ENCODE data around the gene CCDC183. TPM values are rescaled to one million over a fixed set of nuclear protein-coding genes. Genes with fewer than 3 reads are reported as not detected.

The CCDC183 gene
- total and polyA plus RNA-seq, 2 of the 4 experiments (the other 2 are of a cell fraction) = under 0.01 to 0.29 TPM

- CTCF ChIA-PET = no interaction called here
- intact Hi-C loops (cut with micrococcal nuclease) = no loop called here
- WGBS, 2 experiments (ENCODE audit: extremely low coverage in 2 of 2, insufficient read length in 1 of 2) = 80% methylated on average over 1 of the region's 36 CpGs; no CpG with 5 or more reads in 1 of the 2 experiments
- no peak for TF ChIP-seq CHD1 (IDR thresholded peaks at IDR 0.05; ENCODE audit: low read depth, low read length)
- TF ChIP-seq RCOR1 (IDR thresholded peaks at IDR 0.05; ENCODE audit: insufficient replicate concordance, low read length) = no peak
- TF ChIP-seq POLR2A (IDR thresholded peaks at IDR 0.05; ENCODE audit: low read depth, low read length) = no peak
- TF ChIP-seq RFX5 (IDR thresholded peaks at IDR 0.05; ENCODE audit: low read depth, low read length) = no peak
- no peak for TF ChIP-seq RAD21 (IDR thresholded peaks at IDR 0.05; ENCODE audit: low read length)
- TF ChIP-seq, protein P1, sequence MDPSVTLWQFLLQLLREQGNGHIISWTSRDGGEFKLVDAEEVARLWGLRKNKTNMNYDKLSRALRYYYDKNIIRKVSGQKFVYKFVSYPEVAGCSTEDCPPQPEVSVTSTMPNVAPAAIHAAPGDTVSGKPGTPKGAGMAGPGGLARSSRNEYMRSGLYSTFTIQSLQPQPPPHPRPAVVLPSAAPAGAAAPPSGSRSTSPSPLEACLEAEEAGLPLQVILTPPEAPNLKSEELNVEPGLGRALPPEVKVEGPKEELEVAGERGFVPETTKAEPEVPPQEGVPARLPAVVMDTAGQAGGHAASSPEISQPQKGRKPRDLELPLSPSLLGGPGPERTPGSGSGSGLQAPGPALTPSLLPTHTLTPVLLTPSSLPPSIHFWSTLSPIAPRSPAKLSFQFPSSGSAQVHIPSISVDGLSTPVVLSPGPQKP (IDR thresholded peaks at IDR 0.05; ENCODE audit: borderline replicate concordance, low read depth, low read length) = no peak
- TF ChIP-seq MXI1 (IDR thresholded peaks at IDR 0.05; ENCODE audit: borderline replicate concordance, low read depth, low read length) = no peak
- TF ChIP-seq BHLHE40 (IDR thresholded peaks at IDR 0.05; ENCODE audit: low read depth, low read length) = no peak
- TF ChIP-seq, protein P2, sequence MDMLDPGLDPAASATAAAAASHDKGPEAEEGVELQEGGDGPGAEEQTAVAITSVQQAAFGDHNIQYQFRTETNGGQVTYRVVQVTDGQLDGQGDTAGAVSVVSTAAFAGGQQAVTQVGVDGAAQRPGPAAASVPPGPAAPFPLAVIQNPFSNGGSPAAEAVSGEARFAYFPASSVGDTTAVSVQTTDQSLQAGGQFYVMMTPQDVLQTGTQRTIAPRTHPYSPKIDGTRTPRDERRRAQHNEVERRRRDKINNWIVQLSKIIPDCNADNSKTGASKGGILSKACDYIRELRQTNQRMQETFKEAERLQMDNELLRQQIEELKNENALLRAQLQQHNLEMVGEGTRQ (IDR thresholded peaks at IDR 0.05; ENCODE audit: low read depth, low read length) = no peak
- TF ChIP-seq, protein P3, sequence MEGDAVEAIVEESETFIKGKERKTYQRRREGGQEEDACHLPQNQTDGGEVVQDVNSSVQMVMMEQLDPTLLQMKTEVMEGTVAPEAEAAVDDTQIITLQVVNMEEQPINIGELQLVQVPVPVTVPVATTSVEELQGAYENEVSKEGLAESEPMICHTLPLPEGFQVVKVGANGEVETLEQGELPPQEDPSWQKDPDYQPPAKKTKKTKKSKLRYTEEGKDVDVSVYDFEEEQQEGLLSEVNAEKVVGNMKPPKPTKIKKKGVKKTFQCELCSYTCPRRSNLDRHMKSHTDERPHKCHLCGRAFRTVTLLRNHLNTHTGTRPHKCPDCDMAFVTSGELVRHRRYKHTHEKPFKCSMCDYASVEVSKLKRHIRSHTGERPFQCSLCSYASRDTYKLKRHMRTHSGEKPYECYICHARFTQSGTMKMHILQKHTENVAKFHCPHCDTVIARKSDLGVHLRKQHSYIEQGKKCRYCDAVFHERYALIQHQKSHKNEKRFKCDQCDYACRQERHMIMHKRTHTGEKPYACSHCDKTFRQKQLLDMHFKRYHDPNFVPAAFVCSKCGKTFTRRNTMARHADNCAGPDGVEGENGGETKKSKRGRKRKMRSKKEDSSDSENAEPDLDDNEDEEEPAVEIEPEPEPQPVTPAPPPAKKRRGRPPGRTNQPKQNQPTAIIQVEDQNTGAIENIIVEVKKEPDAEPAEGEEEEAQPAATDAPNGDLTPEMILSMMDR (conservative IDR thresholded peaks at IDR 0.05; ENCODE audit: low read depth, low read length) = no peak
- no peak for TF ChIP-seq FOS (IDR thresholded peaks at IDR 0.05; ENCODE audit: low read depth, low read length)
- no peak for TF ChIP-seq NFE2L2 (IDR thresholded peaks at IDR 0.05; ENCODE audit: low read depth, low read length)
- TF ChIP-seq MAZ (IDR thresholded peaks at IDR 0.05; ENCODE audit: borderline replicate concordance, low read depth, low read length) = no peak
- TF ChIP-seq SMC3 (IDR thresholded peaks at IDR 0.05; ENCODE audit: low read depth, low read length) = no peak
- TF ChIP-seq MAFK (IDR thresholded peaks at IDR 0.05; ENCODE audit: low read depth, low read length) = no peak
Observed at GRCh38 chr9:136839229-136840139, 43.3 kb downstream of the CCDC183 start.

More at GRCh38 chr9:136839229-136840139, 43.3 kb downstream of the CCDC183 start:
- Histone ChIP-seq H3K23ac (ENCODE audit: low read depth, low read length) (no peak overlapping the region), H2BK15ac (ENCODE audit: low read depth, low read length) (no peak overlapping the region), H3K79me1 (ENCODE audit: low read depth in 1 of 2, low read length in 2 of 2) (peaks cover 0 to 6% of the 10 kb centered on the region in 2 experiments; a peak in 1 of 4 replicates), H2BK5ac (ENCODE audit: low read depth, low read length, poor library complexity, severe bottlenecking) (no peak overlapping the region), H4K8ac (ENCODE audit: low read depth in 2 of 2, low read length in 2 of 2) (no peak overlapping the region), H3K4me3 (ENCODE audit: insufficient read depth, low read depth, low read length) (no peak overlapping the region), H2AK9ac (replicated peaks; ENCODE audit: low read depth, low read length, poor library complexity) (no peak overlapping the region), H2BK20ac (ENCODE audit: low read depth, low read length) (no peak overlapping the region), H3K14ac (replicated peaks; ENCODE audit: low read depth, low read length) (no peak overlapping the region), H3K27ac (ENCODE audit: insufficient read depth, low read length) (no peak overlapping the region), H2AK5ac (ENCODE audit: low read depth, low read length) (no peak overlapping the region), H3K18ac (ENCODE audit: low read depth, low read length) (no peak overlapping the region), H3K4me1 (ENCODE audit: control insufficient read depth, insufficient read depth, low read length) (peaks cover 9% of the 10 kb centered on the region), H4K91ac (ENCODE audit: insufficient read depth, low read depth, low read length) (no peak overlapping the region), H4K20me1 (ENCODE audit: insufficient read depth, low read length) (peaks cover 17% of the 10 kb centered on the region), H3K9me1 (ENCODE audit: insufficient read depth, low read length) (peaks cover 7% of the 10 kb centered on the region; the same call in 1 of the 2 replicates), H4K5ac (ENCODE audit: low read depth, low read length) (no peak overlapping the region), H3K56ac (ENCODE audit: extremely low read depth, insufficient read depth, low read length) (no peak overlapping the region), H2BK120ac (ENCODE audit: low read depth, low read length) (no peak overlapping the region), H3K4ac (ENCODE audit: low read depth, low read length) (no peak overlapping the region), H3K4me2 (ENCODE audit: low read depth, low read length) (no peak overlapping the region), H3K9ac (ENCODE audit: low read depth, low read length) (no peak overlapping the region), H3K36me3 (ENCODE audit: control insufficient read depth, insufficient read depth, low read length) (peaks cover 14% of the 10 kb centered on the region), H3K9me3 (ENCODE audit: control insufficient read depth, insufficient read depth, low read length) (no peaks in the 10 kb centered on the region), H2AFZ (replicated peaks; ENCODE audit: low read length, poor library complexity) (no peak overlapping the region), H3K27me3 (ENCODE audit: control insufficient read depth, insufficient read depth, low read length) (peaks cover 2% of the 10 kb centered on the region; the same call in 1 of the 2 replicates)
- in situ Hi-C loops (cut with MboI; ENCODE audit: low sequenced_read_pairs) = no loop called here
- dilution Hi-C loops (cut with HindIII; ENCODE audit: low sequenced_read_pairs, unreplicated experiment) = no loop called here
- BruUV-seq (replicated peaks) = no TSS peak
- ATAC-seq (ENCODE audit: low read depth) = no peak
- POLR2A ChIA-PET (ENCODE audit: unreplicated experiment) = no interaction called here
- DNase-seq = no peak
